ENCODE measurements around the gene FUBP3. TPM values are rescaled to one million over a fixed set of nuclear protein-coding genes. Genes with fewer than 3 reads are reported as not detected.

FUBP3 gene
- total RNA-seq, 1 experiment from 2014 or later = 73.7 TPM

- TF ChIP-seq, protein P1, sequence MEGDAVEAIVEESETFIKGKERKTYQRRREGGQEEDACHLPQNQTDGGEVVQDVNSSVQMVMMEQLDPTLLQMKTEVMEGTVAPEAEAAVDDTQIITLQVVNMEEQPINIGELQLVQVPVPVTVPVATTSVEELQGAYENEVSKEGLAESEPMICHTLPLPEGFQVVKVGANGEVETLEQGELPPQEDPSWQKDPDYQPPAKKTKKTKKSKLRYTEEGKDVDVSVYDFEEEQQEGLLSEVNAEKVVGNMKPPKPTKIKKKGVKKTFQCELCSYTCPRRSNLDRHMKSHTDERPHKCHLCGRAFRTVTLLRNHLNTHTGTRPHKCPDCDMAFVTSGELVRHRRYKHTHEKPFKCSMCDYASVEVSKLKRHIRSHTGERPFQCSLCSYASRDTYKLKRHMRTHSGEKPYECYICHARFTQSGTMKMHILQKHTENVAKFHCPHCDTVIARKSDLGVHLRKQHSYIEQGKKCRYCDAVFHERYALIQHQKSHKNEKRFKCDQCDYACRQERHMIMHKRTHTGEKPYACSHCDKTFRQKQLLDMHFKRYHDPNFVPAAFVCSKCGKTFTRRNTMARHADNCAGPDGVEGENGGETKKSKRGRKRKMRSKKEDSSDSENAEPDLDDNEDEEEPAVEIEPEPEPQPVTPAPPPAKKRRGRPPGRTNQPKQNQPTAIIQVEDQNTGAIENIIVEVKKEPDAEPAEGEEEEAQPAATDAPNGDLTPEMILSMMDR (IDR thresholded peaks at IDR 0.05 in 2 of 3, conservative IDR thresholded peaks at IDR 0.05 in 1 of 3; ENCODE audit: borderline replicate concordance in 1 of 3, insufficient read depth in 1 of 3, low read depth in 2 of 3, low read length in 2 of 3) = no peak
- TF ChIP-seq TCF7L2 (IDR thresholded peaks at IDR 0.05; ENCODE audit: borderline replicate concordance, extremely low read depth, insufficient read depth, insufficient read length) (no peak), FOSL1 (IDR thresholded peaks at IDR 0.05; ENCODE audit: low read depth) (no peak), ZNF274 (IDR thresholded peaks at IDR 0.05; ENCODE audit: low read depth, low read length) (no peak), POLR2A (IDR thresholded peaks at IDR 0.05; ENCODE audit: borderline replicate concordance, extremely low read depth, insufficient read depth, insufficient read length) (no peak), EGR1 (IDR thresholded peaks at IDR 0.05; ENCODE audit: low read depth) (no peak), SP1 (IDR thresholded peaks at IDR 0.05; ENCODE audit: low read depth) (no peak), CEBPB (IDR thresholded peaks at IDR 0.05; ENCODE audit: low read depth) (no peak), ELF1 (IDR thresholded peaks at IDR 0.05; ENCODE audit: borderline replicate concordance, low read depth) (no peak), JUND (IDR thresholded peaks at IDR 0.05) (no peak), RAD21 (IDR thresholded peaks at IDR 0.05; ENCODE audit: low read depth) (no peak), EZH2 (IDR thresholded peaks at IDR 0.05) (no peak), SRF (IDR thresholded peaks at IDR 0.05; ENCODE audit: low read depth) (no peak), EZH2phosphoT487 (IDR thresholded peaks at IDR 0.05; ENCODE audit: borderline replicate concordance) (no peak), SIN3A (IDR thresholded peaks at IDR 0.05; ENCODE audit: low read depth) (no peak)
- TF ChIP-seq, protein P2, sequence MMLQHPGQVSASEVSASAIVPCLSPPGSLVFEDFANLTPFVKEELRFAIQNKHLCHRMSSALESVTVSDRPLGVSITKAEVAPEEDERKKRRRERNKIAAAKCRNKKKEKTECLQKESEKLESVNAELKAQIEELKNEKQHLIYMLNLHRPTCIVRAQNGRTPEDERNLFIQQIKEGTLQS (IDR thresholded peaks at IDR 0.05) = no peak
These were observed 2.4 kb downstream of the FUBP3 start (continued) for GRCh38 chr9:130581766-130582165.

- ChIA-PET POLR2A (no interaction called here), CTCF (no interaction called here), RAD21 (ENCODE audit: low non-redundant PET in 1 of 2, low total read pairs in 2 of 2, uncharacterized antibody in 2 of 2, unreplicated experiment in 2 of 2) (interaction anchor here in 1 of 2 experiments (0.6 kb wide), 1 partner anchor 121 kb away, joined by 3 read pairs; no protein-coding TSS in a partner anchor)
- BruUV-seq (replicated peaks) = no TSS peak
- Histone ChIP-seq H3K36me3 (ENCODE audit: control insufficient read depth in 1 of 2, insufficient read depth in 2 of 2, low read length in 2 of 2) (peaks cover 4 to 19% of the 10 kb centered on the region in 2 experiments; a peak in 3 of 4 replicates), H3K9me2 (ENCODE audit: insufficient read depth) (no peaks in the 10 kb centered on the region), H3K27ac (ENCODE audit: low read depth, low read length) (no peak overlapping the region), H3K9ac (ENCODE audit: low read length) (no peak overlapping the region), H2AFZ (ENCODE audit: low read depth, low read length, poor library complexity, severe bottlenecking) (no peak overlapping the region), H4K20me1 (ENCODE audit: insufficient read depth) (peaks cover 14% of the 10 kb centered on the region; the same call in 1 of the 2 replicates), H3K4me1 (ENCODE audit: control insufficient read depth in 1 of 2, insufficient read depth in 2 of 2, low read length in 2 of 2) (peaks cover 6 to 15% of the 10 kb centered on the region in 2 experiments), H3K79me2 (ENCODE audit: insufficient read depth, low read length) (peaks cover 90% of the 10 kb centered on the region), H3K9me3 (ENCODE audit: control insufficient read depth in 1 of 2, insufficient read depth in 1 of 2, low read depth in 1 of 2, low read length in 2 of 2) (no peaks in the 10 kb centered on the region), H3K4me3 (replicated peaks in 1 of 2; ENCODE audit: low read depth in 1 of 2, low read length in 2 of 2) (no peak overlapping the region), H3K27me3 (ENCODE audit: insufficient read depth, low read length) (no peaks in the 10 kb centered on the region), H3K4me2 (ENCODE audit: low read length) (no peak overlapping the region)
- DNase-seq (ENCODE audit: low read depth, low spot score) (no peak), ATAC-seq (no peak)
- intact Hi-C loops (cut with micrococcal nuclease) = no loop called here
- no peak for TF ChIP-seq SIN3A (IDR thresholded peaks at IDR 0.05; ENCODE audit: low read depth)
- TF ChIP-seq EZH2phosphoT487 (IDR thresholded peaks at IDR 0.05; ENCODE audit: borderline replicate concordance) = no peak
- TF ChIP-seq, protein P3, sequence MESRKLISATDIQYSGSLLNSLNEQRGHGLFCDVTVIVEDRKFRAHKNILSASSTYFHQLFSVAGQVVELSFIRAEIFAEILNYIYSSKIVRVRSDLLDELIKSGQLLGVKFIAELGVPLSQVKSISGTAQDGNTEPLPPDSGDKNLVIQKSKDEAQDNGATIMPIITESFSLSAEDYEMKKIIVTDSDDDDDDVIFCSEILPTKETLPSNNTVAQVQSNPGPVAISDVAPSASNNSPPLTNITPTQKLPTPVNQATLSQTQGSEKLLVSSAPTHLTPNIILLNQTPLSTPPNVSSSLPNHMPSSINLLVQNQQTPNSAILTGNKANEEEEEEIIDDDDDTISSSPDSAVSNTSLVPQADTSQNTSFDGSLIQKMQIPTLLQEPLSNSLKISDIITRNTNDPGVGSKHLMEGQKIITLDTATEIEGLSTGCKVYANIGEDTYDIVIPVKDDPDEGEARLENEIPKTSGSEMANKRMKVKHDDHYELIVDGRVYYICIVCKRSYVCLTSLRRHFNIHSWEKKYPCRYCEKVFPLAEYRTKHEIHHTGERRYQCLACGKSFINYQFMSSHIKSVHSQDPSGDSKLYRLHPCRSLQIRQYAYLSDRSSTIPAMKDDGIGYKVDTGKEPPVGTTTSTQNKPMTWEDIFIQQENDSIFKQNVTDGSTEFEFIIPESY (IDR thresholded peaks at IDR 0.05; ENCODE audit: extremely low read depth, insufficient replicate concordance, low read length) = no peak
- TF ChIP-seq CEBPB (IDR thresholded peaks at IDR 0.05; ENCODE audit: low read depth) = no peak
- TF ChIP-seq YY1 (IDR thresholded peaks at IDR 0.05; ENCODE audit: extremely low read depth, insufficient replicate concordance, low read depth, low read length) = no peak
- TF ChIP-seq, protein P2 (IDR thresholded peaks at IDR 0.05) = no peak
- TF ChIP-seq JUND (IDR thresholded peaks at IDR 0.05) = no peak
- TF ChIP-seq, protein P1 (IDR thresholded peaks at IDR 0.05 in 2 of 3, conservative IDR thresholded peaks at IDR 0.05 in 1 of 3; ENCODE audit: borderline replicate concordance in 1 of 3, insufficient read depth in 1 of 3, low read depth in 2 of 3, low read length in 2 of 3) = no peak
These were observed 3.9 kb downstream of the FUBP3 start for GRCh38 chr9:130583271-130583670.

Data from HCT116 (cell line).